GM23338 (cell line): Measurements from ENCODE around the gene MEIS3. TPM values are rescaled to one million over a fixed set of nuclear protein-coding genes. Genes with fewer than 3 reads are reported as not detected.

Experiments
- ATAC-seq: fragments of 200-7000 bp; cut with Tn5 transposase; 3 replicates; pipeline ENCODE4 v1.9.1; 2020
- DNase-seq: peaks from one replicate; pipeline ENCODE4 v3.0.0-alpha.2; 2015; ENCODE audit warnings: low spot score
- H2AFZ ChIP-seq: fragments of 200-600 bp; sonication (generic); 2 replicates; pipeline ENCODE4 v1.8.0; 2016; ENCODE audit warnings: antibody characterized with exemption, mild to moderate bottlenecking, moderate library complexity
- H3F3A ChIP-seq: fragments of 200-600 bp; sonication (generic); replicated peaks from 2 replicates; pipeline ENCODE4 v1.8.0; 2017; ENCODE audit warnings: antibody characterized with exemption, mixed run types, low read depth
- H3K27ac ChIP-seq: fragments of 200-600 bp; sonication (generic); 2 replicates; pipeline ENCODE4 v1.6.1; 2016; ENCODE audit warnings: low read depth
- H3K27me3 ChIP-seq: fragments of 200-600 bp; sonication (generic); 2 replicates; pipeline ENCODE4 v1.8.0; 2016; ENCODE audit warnings: mild to moderate bottlenecking, mixed run types, moderate library complexity; ENCODE audit not compliant: insufficient read depth
- H3K36me3 ChIP-seq: fragments of 200-600 bp; sonication (generic); 2 replicates; pipeline ENCODE4 v1.8.0; 2016; ENCODE audit warnings: mild to moderate bottlenecking; ENCODE audit not compliant: insufficient read depth
- H3K4me1 ChIP-seq: fragments of 200-600 bp; sonication (generic); 2 replicates; pipeline ENCODE4 v1.8.0; 2016; ENCODE audit warnings: mild to moderate bottlenecking, moderate library complexity; ENCODE audit not compliant: insufficient read depth
- H3K4me2 ChIP-seq: fragments of 200-600 bp; sonication (generic); 2 replicates; pipeline ENCODE4 v1.7.1; 2017; ENCODE audit warnings: mixed run types
- H3K4me3 ChIP-seq: fragments of 200-600 bp; sonication (generic); 2 replicates; pipeline ENCODE4 v1.6.1; 2016; ENCODE audit warnings: mixed run types
- H3K79me2 ChIP-seq: fragments of 200-600 bp; sonication (generic); replicated peaks from 2 replicates; pipeline ENCODE4 v1.8.0; 2017; ENCODE audit warnings: mild to moderate bottlenecking; ENCODE audit not compliant: insufficient read depth
- H3K9me2 ChIP-seq: fragments of 200-600 bp; sonication (generic); 2 replicates; pipeline ENCODE4 v1.8.0; 2017; ENCODE audit not compliant: insufficient read depth
- H4K20me1 ChIP-seq: fragments of 200-600 bp; sonication (generic); replicated peaks from 2 replicates; pipeline ENCODE4 v1.8.0; 2017; ENCODE audit warnings: mild to moderate bottlenecking; ENCODE audit not compliant: insufficient read depth
- H3K27ac Mint-ChIP-seq: 2 replicates; pipeline ENCODE4 v1.8.0; 2020; ENCODE audit warnings: inconsistent platforms, mild to moderate bottlenecking, moderate library complexity, mixed read lengths
- H3K27me3 Mint-ChIP-seq: 3 replicates; pipeline ENCODE4 v1.8.0; 2022; ENCODE audit warnings: low read depth, mild to moderate bottlenecking, moderate library complexity, mixed read lengths, inconsistent platforms; ENCODE audit not compliant: insufficient read depth, poor library complexity
- H3K36me3 Mint-ChIP-seq: 3 replicates; pipeline ENCODE4 v1.8.0; 2021; ENCODE audit warnings: low read depth, mild to moderate bottlenecking, inconsistent platforms, moderate library complexity, mixed read lengths
- H3K4me1 Mint-ChIP-seq: 3 replicates; pipeline ENCODE4 v1.8.0; 2020; ENCODE audit warnings: mild to moderate bottlenecking, inconsistent platforms, mixed read lengths
- H3K4me3 Mint-ChIP-seq: 3 replicates; pipeline ENCODE4 v1.8.0; 2021; ENCODE audit warnings: moderate library complexity, mild to moderate bottlenecking, inconsistent platforms, mixed read lengths
- H3K9me3 Mint-ChIP-seq: 3 replicates; pipeline ENCODE4 v1.8.0; 2020; ENCODE audit warnings: moderate library complexity, mild to moderate bottlenecking, inconsistent platforms, mixed read lengths
- CTCF ChIP-seq, 2 experiments: fragments of 200-600 bp in 1 of 2; sonication (generic) in 1 of 2; conservative IDR thresholded peaks; 2 replicates each; pipeline versions ENCODE4 v1.5.1 to v1.6.1; 2016 to 2017; ENCODE audit warnings: antibody characterized with exemption in 2 of 2, low read depth in 2 of 2, mild to moderate bottlenecking in 2 of 2, moderate library complexity in 1 of 2
- EZH2phosphoT487 ChIP-seq: fragments of 200-600 bp; sonication (generic); IDR thresholded peaks from one replicate; pipeline ENCODE4 v1.8.1; 2018; ENCODE audit warnings: antibody characterized with exemption; ENCODE audit not compliant: unreplicated experiment
- JUNB ChIP-seq: IDR thresholded peaks from one replicate; pipeline ENCODE4 v1.6.1; 2016; ENCODE audit warnings: antibody characterized with exemption; ENCODE audit not compliant: unreplicated experiment
- NANOG ChIP-seq: IDR thresholded peaks from 2 replicates; pipeline ENCODE4 v1.6.1; 2016; ENCODE audit warnings: antibody characterized with exemption, borderline replicate concordance
- POLR2AphosphoS5 ChIP-seq: IDR thresholded peaks from 2 replicates; pipeline ENCODE4 v1.6.1; 2016; ENCODE audit warnings: antibody characterized with exemption, low read depth
- REST ChIP-seq: IDR thresholded peaks from one replicate; pipeline ENCODE4 v1.6.1; 2018; ENCODE audit warnings: antibody characterized with exemption; ENCODE audit not compliant: unreplicated experiment
- STAT1 ChIP-seq: IDR thresholded peaks from one replicate; pipeline ENCODE4 v1.6.1; 2016; ENCODE audit warnings: antibody characterized with exemption; ENCODE audit not compliant: unreplicated experiment
- ZNF114 ChIP-seq: fragments of 250-450 bp; sonication (Bioruptor Pico); IDR thresholded peaks from 2 replicates; pipeline ENCODE4 v1.5.0; 2020; ENCODE audit warnings: mild to moderate bottlenecking, moderate library complexity
- polyA plus RNA-seq: library from polyadenylated mRNA; unstranded; fragments of >200 nt; fragmentation: Nextera tagmentation; extraction: Ambion mirVana; gene quantifications from 2 replicates; pipeline ENCODE4 v1.2.1, GENCODE V29; 2016
- total RNA-seq: library from RNA; depleted of rRNA; stranded (reverse); fragments of >200 nt; shearing (Covaris generic); gene quantifications from 2 replicates; pipeline ENCODE4 v1.2.3, GENCODE V29; 2014

Gene MEIS3
- total and polyA plus RNA-seq, 2 experiments from 2014 or later, result 20.6 to 33.7 TPM

- no peak for TF ChIP-seq REST
- TF ChIP-seq JUNB, result no peak
- no peak for TF ChIP-seq CTCF (conservative IDR thresholded peaks at IDR 0.05; ENCODE audit: low read depth in 2 of 2)
- no peak for TF ChIP-seq NANOG
- no peak for TF ChIP-seq POLR2AphosphoS5
Observed at GRCh38 chr19:47404334-47405196, 14.8 kb downstream of the MEIS3 start (continued).

DNA sequence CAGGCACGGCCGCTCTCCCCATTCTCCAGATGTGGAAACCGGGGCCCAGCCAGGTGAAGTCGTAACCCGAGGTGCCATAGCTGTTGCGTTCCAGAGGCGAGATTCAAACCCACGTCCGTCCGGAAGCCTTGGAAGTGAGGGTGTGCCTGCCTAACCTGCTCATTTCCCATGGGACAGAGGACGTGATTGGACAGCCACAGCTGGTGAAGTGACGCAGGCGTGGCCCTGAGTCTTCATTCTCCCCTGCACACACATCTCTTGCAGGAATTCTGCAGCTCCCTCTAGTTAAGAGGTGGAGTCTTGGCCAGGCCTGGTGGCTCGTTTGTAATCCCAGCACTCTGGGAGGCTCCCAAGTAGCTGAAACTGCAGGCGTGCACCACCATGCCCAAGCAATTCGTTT, 16.8 kb downstream of the MEIS3 start:
- peaks cover 17% of the 10 kb centered on the region for H3K27me3 Mint-ChIP-seq
- TF ChIP-seq REST (no peak), POLR2AphosphoS5 (no peak), EZH2phosphoT487 (no peak), STAT1 (no peak), ZNF114 (CRISPR knock-in tag) (no peak)

More for the DNA sequence above, 16.8 kb downstream of the MEIS3 start:
- H3K27ac Mint-ChIP-seq, result no peak overlapping the region
- no peak overlapping the region for H3K4me3 Mint-ChIP-seq
- DNase-seq (no peak), ATAC-seq (no peak)
- no peak overlapping the region for H3K4me2 ChIP-seq
- H3K4me3 ChIP-seq, result no peak overlapping the region
- no peak overlapping the region for H2AFZ ChIP-seq
- H3K9me3 Mint-ChIP-seq, result no peaks in the 10 kb centered on the region
- H3K9me2 ChIP-seq, result no peaks in the 10 kb centered on the region
- H3K4me1 ChIP-seq, result peaks cover 25% of the 10 kb centered on the region
- H4K20me1 ChIP-seq, result no peaks in the 10 kb centered on the region
- no peaks in the 10 kb centered on the region for H3K36me3 ChIP-seq
- peaks cover 8% of the 10 kb centered on the region; the same call in 1 of the 2 replicates for H3F3A ChIP-seq
- H3K27me3 ChIP-seq, result no peaks in the 10 kb centered on the region
- H3K79me2 ChIP-seq, result no peaks in the 10 kb centered on the region
- no peak overlapping the region for H3K27ac ChIP-seq
- H3K36me3 Mint-ChIP-seq, result no peaks in the 10 kb centered on the region; the same call in 2 of the 3 replicates
- peaks cover 28% of the 10 kb centered on the region for H3K4me1 Mint-ChIP-seq
